Measurements from ENCODE around the gene TRIM7.
A peak's percentile ranks its signal among the peaks of the same experiment; 100 is the strongest.
"Not testable (repeated sequence)": the region's sequence is repeated elsewhere in the genome, so short reads cannot be mapped to it uniquely, and the experiment has no call there.

TRIM7 gene

DNA sequence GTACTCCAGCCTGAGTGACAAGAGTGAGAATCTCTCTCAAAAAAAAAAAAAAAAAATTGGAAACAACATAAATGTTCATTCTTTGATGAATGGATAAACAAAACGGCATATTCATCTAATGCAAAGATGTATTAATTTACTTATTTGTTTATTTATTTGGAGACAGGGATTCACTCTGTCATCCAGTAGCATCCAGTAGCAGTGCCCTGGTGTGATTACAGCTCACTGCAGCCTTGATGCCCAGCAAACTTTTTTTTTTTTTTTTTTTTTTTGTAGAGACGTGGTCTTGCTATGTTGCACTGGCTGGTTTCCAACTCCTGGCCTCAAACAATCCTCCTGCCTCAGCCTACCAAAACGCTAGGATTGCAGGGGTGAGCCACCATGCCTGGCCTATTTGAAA, 33.2 kb downstream of the TRIM7 start:
- FAIRE-seq (no peak), DNase-seq (ENCODE audit: insufficient read length, low spot score) (no peak)
- TF ChIP-seq, protein P1, sequence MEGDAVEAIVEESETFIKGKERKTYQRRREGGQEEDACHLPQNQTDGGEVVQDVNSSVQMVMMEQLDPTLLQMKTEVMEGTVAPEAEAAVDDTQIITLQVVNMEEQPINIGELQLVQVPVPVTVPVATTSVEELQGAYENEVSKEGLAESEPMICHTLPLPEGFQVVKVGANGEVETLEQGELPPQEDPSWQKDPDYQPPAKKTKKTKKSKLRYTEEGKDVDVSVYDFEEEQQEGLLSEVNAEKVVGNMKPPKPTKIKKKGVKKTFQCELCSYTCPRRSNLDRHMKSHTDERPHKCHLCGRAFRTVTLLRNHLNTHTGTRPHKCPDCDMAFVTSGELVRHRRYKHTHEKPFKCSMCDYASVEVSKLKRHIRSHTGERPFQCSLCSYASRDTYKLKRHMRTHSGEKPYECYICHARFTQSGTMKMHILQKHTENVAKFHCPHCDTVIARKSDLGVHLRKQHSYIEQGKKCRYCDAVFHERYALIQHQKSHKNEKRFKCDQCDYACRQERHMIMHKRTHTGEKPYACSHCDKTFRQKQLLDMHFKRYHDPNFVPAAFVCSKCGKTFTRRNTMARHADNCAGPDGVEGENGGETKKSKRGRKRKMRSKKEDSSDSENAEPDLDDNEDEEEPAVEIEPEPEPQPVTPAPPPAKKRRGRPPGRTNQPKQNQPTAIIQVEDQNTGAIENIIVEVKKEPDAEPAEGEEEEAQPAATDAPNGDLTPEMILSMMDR (IDR thresholded peaks at IDR 0.05; ENCODE audit: insufficient read depth, missing control alignments), result no peak

GRCh38 chr5:181170996-181171395, 34.0 kb downstream of the TRIM7 start:
- TF ChIP-seq, protein P1 (IDR thresholded peaks at IDR 0.05; ENCODE audit: insufficient read depth, missing control alignments), result no peak
- DNase-seq (ENCODE audit: insufficient read length, low spot score), result no peak
- no peak for FAIRE-seq

DNA sequence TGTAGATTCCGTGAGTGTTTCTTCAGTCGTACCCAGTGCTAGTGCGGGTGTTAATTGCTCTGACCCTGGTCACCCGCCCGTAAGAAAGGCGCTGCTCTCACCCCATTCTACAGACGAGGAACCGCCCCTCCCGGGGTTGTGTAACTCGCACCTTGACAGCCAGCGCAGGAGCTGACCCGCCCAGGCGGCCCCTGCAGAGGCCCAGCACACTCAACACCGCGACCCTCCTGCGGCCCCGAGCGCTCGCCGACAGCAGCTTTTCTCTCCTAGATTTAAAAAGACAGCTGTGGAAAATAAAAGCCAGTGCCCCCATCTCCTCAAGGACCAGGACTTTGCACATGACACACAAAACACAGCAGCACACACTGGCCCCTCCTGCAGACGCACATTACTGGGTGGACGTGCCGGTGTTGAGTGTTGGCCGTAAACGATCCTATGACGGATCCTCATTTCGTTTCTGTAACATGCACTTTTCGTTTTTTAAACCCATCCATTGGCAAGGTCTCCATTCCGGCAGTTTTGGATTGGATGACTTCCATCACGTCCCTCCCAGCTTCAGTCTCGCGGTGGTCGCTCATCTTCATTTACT, 34.7 kb downstream of the TRIM7 start:
- FAIRE-seq, result no peak
- DNase-seq (ENCODE audit: insufficient read length, low spot score), result no peak
- TF ChIP-seq, protein P1 (IDR thresholded peaks at IDR 0.05; ENCODE audit: insufficient read depth, missing control alignments), result no peak

GRCh38 chr5:181169459-181170236, 35.3 kb downstream of the TRIM7 start:
- not testable (repeated sequence) for FAIRE-seq; DNase-seq (ENCODE audit: insufficient read length, low spot score)

GRCh38 chr5:181168595-181169118, 36.3 kb downstream of the TRIM7 start:
- FAIRE-seq (no peak), DNase-seq (ENCODE audit: insufficient read length, low spot score) (no peak)
- TF ChIP-seq, protein P1 (IDR thresholded peaks at IDR 0.05; ENCODE audit: insufficient read depth, missing control alignments), result no peak

- FAIRE-seq (no peak), DNase-seq (ENCODE audit: insufficient read length, low spot score) (peak; percentile 62)
- TF ChIP-seq, protein P1 (IDR thresholded peaks at IDR 0.05; ENCODE audit: insufficient read depth, missing control alignments), result peak; percentile 41
Measured at GRCh38 chr5:181167814-181168488, 37.0 kb downstream of the TRIM7 start.

- FAIRE-seq (no peak), DNase-seq (ENCODE audit: insufficient read length, low spot score) (no peak)
Measured at GRCh38 chr5:181166812-181167733, 37.9 kb downstream of the TRIM7 start.

More at GRCh38 chr5:181166812-181167733, 37.9 kb downstream of the TRIM7 start:
- TF ChIP-seq, protein P1 (IDR thresholded peaks at IDR 0.05; ENCODE audit: insufficient read depth, missing control alignments), result no peak

All from D721Med (cell line).